ENCODE data around the gene NOC2L.
A peak's percentile ranks its signal among the peaks of the same experiment; 100 is the strongest.
"Not testable (repeated sequence)": the region's sequence is repeated elsewhere in the genome, so short reads cannot be mapped to it uniquely, and the experiment has no call there.

NOC2L gene

DNA sequence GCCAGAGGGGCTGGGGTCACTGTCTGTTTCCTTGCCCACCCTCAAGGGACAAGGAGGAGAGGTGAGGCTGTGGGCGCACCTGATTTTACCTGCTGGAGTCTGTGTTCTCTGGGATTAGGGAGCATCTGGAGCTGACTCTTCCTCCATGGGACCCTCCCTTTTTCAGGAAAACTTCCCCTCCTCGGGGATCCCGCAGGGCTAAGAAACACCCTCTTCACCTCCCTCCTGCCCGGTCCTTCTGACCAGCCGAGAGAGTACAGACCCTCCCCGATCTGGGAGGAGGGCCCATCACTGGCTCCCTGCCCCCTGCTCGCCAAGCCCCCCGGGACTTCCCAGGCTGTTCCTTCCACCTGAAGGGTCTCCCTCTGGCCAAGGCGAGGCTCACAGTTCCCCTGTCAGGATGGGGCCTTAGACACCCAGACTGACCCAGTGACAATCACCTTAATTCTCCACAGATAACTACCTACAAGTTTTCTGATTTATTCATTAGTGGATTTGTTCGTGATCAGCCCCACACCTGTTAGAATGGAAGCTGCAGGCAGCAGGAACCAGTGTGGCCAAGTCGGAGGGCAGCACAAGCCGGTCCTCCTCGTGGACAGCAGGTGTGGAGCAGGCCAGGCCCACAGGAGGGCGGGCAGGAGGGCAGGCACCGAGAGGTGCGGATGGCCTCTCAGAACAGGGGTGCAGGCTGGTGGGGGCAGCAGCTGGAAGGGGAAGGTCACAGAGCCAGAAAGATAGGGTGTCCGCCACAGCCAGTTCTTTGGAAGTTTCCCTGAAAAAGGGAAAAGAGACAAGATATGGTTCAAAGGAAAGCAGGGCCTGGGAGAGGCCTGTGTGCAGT, 51.2 kb downstream of the NOC2L start:
- H3K4me3 ChIP-seq (ENCODE audit: low read depth, low read length) = no peak overlapping the region

DNA sequence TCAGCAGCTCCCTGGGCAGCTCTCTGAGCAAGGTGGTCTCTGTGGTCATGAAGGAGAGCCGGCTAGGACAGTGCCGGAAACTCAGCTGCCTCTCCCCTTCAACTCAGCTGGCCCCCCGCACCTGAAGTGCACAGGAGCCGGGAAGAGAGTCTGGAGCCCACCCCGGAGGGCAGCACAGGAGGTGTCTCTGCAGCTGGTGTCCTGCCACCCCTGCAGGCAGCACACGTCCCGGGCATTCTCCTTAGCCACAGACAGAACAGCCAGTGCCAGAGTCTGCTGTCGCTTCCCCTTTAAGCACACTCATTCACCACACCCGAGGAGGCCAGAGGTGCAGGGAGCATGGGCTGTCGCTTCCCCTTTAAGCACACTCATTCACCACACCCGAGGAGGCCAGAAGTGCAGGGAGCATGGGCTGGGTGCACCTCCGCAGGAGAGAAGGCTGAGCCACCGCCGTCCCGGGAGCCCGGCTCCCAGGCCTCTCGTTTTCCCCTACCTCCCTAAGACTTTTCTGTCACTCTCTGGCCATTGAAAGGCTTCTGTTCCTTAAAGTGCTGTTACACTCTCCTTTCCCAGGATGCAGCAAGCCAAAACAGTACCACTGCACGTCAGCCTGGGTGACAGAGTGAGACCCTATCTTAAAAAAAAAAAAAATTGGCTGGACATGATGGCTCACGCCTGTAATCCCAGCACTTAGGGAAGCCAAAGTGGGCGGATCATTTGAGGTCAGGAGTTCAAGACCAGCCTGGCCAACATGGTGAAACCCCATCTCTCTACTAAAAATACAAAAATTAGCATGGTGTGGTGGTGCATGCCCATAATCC, 52.2 kb downstream of the NOC2L start:
- no peak overlapping the region for H3K4me3 ChIP-seq (ENCODE audit: low read depth, low read length)

DNA sequence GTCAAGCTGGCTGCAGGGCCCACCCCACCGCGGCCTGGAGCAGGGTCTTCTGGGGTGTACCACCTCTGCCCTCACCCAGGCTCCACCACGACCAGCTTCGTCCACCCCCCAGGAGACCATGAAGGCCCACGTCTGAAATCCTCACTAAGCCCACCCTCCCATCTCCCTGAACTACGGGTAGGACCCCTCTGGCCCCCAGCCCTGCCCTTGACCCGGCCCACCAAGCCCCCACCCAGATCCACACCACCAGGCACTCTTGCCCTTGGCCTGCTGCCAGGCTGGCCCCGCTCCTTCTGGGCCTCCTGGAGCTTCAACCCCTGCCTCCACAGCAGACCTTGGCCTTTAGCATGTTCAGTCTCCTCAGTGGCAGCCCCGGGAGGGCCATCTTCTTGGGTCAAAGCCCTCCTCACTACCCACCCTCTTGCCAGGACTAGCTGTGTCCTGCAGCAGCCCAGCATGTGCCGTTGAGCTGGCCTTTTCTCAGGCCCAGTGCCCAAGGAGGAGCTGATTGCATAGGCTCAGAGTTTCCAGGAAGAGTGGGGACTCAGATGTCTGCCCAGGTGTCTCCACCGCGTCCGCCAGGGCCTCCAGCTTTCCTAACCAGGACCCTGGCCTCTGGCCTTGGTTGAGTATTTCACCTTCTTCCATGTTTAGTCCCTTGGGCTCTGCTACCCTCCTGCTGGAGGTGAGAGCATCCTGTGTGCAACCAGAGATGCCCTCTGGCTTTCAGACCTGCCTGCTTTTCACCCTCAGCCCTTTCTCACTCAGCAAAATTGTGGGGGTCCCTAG, 53.1 kb downstream of the NOC2L start:
- H3K4me3 ChIP-seq (ENCODE audit: low read depth, low read length) = no peak overlapping the region

DNA sequence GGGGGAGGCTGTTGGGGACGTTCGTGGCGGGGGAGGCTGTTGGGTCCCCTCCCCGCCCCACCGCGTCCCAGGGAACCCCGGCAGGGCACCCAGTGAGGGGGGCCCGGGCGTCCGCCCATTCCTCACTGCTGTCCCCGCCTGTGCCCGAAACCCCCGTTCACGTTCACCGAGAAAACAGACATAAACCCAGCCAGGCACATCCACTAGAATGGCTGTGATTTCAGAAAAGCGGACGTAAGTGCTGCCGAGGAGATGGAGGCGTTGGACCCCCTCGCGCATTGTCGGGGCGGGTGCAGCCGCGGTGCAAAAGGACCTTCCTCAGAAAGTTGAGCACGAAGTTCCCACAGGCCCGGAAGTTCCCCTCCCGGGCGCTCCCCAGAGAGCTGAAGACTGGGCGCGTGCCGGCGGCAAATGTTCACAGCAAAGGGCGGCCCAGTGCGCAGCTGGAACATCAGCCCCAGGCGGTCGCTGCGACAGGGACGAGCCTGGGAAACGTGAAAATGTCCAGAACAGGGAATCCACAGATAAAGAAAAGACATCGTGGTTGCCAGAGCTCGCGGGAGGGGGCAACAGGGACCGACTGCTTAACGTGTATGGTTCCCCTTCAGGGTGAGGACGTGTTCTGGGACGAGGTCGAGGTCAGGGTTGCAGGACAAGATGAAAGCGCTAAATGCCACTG, 53.8 kb downstream of the NOC2L start:
- H3K4me3 ChIP-seq (ENCODE audit: low read depth, low read length) = no peak overlapping the region

DNA sequence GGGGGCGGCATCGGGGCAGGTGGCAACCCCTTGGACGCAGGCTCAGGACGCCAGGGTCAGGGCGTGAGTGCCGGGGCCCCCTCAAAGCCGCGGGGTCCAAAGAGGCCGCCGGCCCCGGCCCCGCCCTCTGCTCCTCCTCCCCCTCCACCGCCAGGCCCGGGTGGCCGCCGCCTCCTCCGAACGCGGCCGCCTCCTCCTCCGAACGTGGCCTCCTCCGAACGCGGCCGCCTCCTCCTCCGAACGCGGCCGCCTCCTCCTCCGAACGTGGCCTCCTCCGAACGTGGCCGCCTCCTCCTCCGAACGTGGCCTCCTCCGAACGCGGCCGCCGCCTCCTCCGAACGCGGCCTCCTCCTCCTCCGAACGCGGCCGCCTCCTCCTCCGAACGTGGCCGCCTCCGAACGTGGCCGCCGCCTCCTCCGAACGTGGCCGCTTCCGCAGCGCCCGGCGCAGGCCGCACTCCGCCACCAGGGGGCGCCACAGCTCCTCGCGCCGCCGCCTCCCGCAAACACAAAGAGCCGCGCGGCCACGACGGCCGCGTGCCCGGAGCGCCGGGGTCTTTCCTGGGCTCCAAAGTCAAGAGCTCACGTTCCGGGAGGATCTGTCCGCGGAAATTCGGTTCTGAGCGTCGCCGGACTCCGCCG, 54.6 kb downstream of the NOC2L start:
- H3K4me3 ChIP-seq (ENCODE audit: low read depth, low read length) = peak overlapping the region; percentile 8

- H3K4me3 ChIP-seq (ENCODE audit: low read depth, low read length) = no peak overlapping the region
These were observed 55.3 kb downstream of the NOC2L start for GRCh38 chr1:903721-904271.

GRCh38 chr1:903305-903704, 55.8 kb downstream of the NOC2L start:
- H3K4me3 ChIP-seq (ENCODE audit: low read depth, low read length) = no peak overlapping the region

- no peak overlapping the region for H3K4me3 ChIP-seq (ENCODE audit: low read depth, low read length)
These were observed 56.3 kb downstream of the NOC2L start for GRCh38 chr1:902802-903201.

GRCh38 chr1:901108-901859, 57.8 kb downstream of the NOC2L start:
- H3K4me3 ChIP-seq (ENCODE audit: low read depth, low read length) = no peak overlapping the region

DNA sequence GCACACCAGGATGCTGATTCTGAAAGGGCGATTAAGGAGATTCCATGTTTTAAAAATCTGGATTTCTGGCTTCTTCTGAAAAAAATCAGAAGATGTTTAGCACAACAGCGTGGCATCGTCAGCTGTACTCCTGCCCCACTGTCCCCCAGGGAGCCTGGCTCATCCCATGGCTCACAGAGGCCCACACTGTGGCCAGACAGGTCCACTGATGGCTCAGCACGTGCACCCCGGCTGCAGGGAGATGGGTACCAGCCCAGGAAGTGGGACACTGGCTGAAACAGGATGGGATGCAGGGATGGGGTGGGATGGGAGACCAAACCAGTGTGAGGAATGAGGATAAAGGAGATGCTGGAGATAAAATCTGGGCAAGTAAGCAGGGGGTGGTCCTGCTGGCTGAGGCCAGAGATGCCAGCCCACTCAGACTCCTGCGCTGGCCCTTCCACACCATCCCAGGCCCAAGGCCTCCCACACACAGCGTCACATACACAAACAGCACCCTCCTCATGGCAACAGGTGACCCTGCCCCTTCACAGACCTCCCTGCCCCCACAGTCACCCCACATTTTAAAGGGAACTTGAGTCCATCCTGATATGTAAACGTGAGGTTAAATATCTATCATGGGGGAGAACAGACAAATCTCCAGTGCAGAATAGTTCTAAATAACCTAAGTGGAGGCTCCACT, 59.3 kb downstream of the NOC2L start:
- no peak overlapping the region for H3K4me3 ChIP-seq (ENCODE audit: low read depth, low read length)

DNA sequence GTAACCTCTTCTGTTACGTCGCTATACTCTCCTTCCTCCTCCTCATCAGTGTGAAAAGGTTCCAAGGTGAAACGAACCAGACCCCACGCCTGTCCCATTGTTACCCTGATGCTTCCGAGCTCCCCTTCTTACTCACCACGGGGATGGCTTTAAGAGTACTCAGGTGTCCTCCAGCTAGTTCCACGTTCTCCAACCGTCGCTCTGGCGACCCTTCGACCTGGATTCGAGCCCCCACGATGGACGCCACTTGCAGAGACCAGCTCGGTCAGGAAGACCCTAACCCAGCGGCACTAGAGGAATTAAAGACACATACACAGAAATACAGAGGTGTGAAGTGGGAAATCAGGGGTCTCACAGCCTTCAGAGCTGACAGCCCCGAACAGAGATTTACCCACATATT, 61.1 kb downstream of the NOC2L start:
- H3K4me3 ChIP-seq (ENCODE audit: low read depth, low read length) = not testable (repeated sequence)

GRCh38 chr1:897226-897625, 61.8 kb downstream of the NOC2L start:
- H3K4me3 ChIP-seq (ENCODE audit: low read depth, low read length) = no peak overlapping the region

Data from iPS-11a (cell line).